ENCODE data around the gene DRC1.

The DRC1 gene

GRCh38 chr2:26449278-26450030 lies 47.7 kb downstream of the DRC1 start:
- ATAC-seq = peak; percentile 20
- H3K4me1 Mint-ChIP-seq = no peaks in the 10 kb centered on the region
- peaks cover 40% of the 10 kb centered on the region for H3K27me3 Mint-ChIP-seq
- H3K4me3 Mint-ChIP-seq = no peak overlapping the region
- H3K36me3 Mint-ChIP-seq = no peaks in the 10 kb centered on the region
- H3K27ac Mint-ChIP-seq = no peak overlapping the region
- H3K9me3 Mint-ChIP-seq = peaks cover 3% of the 10 kb centered on the region

DNA sequence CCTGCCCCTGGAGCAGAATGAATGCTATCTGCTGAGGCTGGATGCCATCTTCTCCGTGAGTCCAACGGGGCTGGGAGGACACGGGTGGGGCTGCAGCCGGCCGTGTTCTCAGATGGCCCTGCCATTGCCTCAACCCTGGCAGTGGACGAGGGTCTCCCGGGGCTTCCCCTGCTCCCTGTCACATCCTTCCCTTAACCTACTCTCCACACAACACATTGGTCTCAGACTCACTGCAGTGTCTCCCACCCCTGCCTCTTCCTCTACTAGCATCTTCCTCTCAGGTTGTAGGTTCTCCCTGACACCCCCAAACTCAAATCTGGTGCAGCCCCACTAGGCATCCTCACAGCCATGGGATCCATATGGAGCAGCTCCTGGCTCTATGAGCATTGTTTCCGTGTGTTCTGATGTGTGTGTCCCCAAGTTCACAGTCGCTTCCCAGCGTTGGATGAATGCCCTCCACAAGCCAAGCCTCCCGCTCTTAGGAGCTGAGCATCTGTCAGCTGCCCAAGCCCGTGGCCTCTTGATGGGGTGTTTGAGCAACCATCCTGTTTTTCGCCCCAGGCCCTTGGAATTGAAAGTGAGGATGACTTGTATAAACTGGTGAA lies 48.4 kb downstream of the DRC1 start:
- H3K9me3 Mint-ChIP-seq = peaks cover 3% of the 10 kb centered on the region

GRCh38 chr2:26451700-26452099 lies 50.0 kb downstream of the DRC1 start:
- no peak for ATAC-seq
- Mint-ChIP-seq H3K4me3 (no peak overlapping the region), H3K27me3 (peaks cover 42% of the 10 kb centered on the region), H3K36me3 (no peaks in the 10 kb centered on the region), H3K27ac (no peak overlapping the region), H3K9me3 (peaks cover 3% of the 10 kb centered on the region), H3K4me1 (no peaks in the 10 kb centered on the region)

More for the DNA sequence above, 48.4 kb downstream of the DRC1 start:
- H3K27me3 Mint-ChIP-seq = peaks cover 42% of the 10 kb centered on the region
- ATAC-seq = no peak
- H3K27ac Mint-ChIP-seq = no peak overlapping the region
- no peak overlapping the region for H3K4me3 Mint-ChIP-seq
- H3K4me1 Mint-ChIP-seq = no peaks in the 10 kb centered on the region
- H3K36me3 Mint-ChIP-seq = no peaks in the 10 kb centered on the region

DNA sequence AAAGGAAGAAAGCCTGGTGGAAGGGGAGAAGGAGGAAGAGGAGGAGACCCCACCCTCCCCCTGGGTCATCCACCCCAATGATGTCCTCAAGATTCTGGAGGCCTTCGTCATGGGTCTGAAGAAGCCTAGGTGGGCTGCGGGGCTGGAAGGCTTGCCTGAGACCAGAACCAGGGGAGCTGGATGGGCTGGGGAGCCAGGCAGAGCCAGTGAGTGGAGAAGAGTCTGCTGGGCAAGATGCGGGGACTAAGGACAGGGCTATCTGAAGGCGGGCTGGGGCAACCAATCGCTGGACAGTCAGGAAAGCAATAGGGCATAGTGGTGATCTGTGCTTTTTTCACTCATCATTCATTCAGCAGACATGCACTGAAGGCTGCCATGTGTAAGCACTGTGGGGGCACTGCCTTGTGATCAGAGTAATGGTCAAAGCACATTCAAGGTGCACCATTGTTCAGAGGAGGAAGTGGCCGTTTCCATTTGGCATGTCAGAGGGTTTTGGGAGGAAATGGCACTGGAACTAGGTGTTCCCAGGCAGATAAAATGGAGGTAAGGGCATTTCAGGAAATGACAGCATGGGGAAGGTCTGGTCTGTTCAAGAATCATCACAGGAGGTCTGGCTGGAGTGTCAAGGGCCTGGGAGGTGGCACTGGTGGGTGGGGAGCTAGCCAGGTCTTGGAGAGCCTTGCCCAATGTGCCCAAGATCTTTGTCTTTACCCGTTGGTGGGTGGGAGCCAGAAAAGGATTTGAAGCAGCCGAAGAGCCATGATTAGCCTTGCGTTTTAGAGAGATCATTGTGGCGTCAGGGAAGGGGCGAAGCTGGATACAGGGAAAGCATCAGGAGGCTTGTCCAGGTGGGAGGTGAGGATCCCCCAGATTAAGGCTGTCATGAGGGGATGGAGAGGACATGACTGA lies 52.0 kb downstream of the DRC1 start:
- no peak for ATAC-seq

DNA sequence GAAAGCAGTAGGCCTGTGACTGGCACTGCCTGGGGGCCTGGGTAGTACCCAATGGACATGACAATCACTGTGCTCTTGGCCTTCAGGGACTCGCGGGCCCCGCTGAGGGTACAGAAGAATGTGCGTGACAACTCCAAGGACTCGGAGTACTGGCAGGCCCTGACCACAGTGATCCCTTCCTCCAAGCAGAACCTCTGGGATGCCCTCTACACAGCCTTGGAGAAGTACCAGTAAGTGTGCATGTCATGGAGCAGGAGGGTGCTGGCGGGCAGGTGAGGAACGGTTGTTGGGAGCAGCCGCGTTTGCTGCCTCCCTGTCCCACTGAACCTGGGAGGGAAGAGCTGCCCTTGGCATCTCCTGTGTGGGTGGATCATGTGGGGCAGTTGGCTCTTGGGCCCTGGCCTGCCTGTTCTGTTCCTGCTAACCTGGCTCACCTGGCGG lies 52.9 kb downstream of the DRC1 start:
- Mint-ChIP-seq H3K4me1 (no peaks in the 10 kb centered on the region), H3K27ac (no peak overlapping the region), H3K9me3 (peaks cover 3% of the 10 kb centered on the region), H3K4me3 (no peak overlapping the region), H3K27me3 (peaks cover 28% of the 10 kb centered on the region), H3K36me3 (no peaks in the 10 kb centered on the region)
- ATAC-seq = no peak

More for the DNA sequence above, 52.0 kb downstream of the DRC1 start:
- Mint-ChIP-seq H3K27ac (no peak overlapping the region), H3K4me1 (no peaks in the 10 kb centered on the region), H3K4me3 (no peak overlapping the region), H3K27me3 (peaks cover 37% of the 10 kb centered on the region), H3K9me3 (peaks cover 3% of the 10 kb centered on the region), H3K36me3 (no peaks in the 10 kb centered on the region)

DNA sequence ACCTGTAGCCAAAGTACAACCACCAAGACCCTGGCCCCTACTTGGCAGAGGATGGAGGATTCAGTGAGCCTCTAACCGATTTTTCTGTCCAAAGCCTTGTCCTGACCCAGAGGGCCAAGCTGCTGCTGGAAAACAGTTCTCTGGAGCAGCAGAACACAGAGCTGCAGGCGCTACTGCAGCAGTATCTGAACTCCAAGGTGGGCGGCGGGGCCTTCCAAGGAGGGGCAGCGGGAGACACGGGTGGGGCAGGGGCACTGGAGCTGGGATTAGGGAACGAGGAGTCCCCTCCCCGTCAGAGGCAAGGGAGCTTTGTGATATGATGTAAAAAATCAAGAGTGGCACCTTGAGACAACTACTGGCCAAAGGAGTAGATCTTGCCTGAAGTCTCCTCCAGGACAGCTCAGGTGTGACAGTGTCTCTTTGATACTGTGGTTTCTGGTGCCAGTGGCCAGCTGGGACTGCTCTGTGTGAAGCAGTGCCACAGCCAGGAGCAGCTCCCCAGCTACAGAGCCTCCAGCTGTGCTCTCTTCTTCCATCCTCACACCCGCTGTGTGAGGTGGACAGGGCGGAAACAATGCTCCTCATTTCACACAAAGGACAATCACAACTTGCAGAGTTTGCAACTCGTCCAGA lies 53.4 kb downstream of the DRC1 start:
- Mint-ChIP-seq H3K4me1 (no peaks in the 10 kb centered on the region), H3K36me3 (no peaks in the 10 kb centered on the region), H3K4me3 (no peak overlapping the region), H3K27ac (no peak overlapping the region), H3K27me3 (peaks cover 22% of the 10 kb centered on the region), H3K9me3 (peaks cover 3% of the 10 kb centered on the region)
- ATAC-seq = no peak

- H3K27me3 Mint-ChIP-seq = peaks cover 18% of the 10 kb centered on the region
- no peak for ATAC-seq
- no peaks in the 10 kb centered on the region for H3K4me1 Mint-ChIP-seq
- no peak overlapping the region for H3K4me3 Mint-ChIP-seq
- no peak overlapping the region for H3K27ac Mint-ChIP-seq
- peaks cover 3% of the 10 kb centered on the region for H3K9me3 Mint-ChIP-seq
- no peaks in the 10 kb centered on the region for H3K36me3 Mint-ChIP-seq
Measured at GRCh38 chr2:26455670-26456439, 54.1 kb downstream of the DRC1 start.

DNA sequence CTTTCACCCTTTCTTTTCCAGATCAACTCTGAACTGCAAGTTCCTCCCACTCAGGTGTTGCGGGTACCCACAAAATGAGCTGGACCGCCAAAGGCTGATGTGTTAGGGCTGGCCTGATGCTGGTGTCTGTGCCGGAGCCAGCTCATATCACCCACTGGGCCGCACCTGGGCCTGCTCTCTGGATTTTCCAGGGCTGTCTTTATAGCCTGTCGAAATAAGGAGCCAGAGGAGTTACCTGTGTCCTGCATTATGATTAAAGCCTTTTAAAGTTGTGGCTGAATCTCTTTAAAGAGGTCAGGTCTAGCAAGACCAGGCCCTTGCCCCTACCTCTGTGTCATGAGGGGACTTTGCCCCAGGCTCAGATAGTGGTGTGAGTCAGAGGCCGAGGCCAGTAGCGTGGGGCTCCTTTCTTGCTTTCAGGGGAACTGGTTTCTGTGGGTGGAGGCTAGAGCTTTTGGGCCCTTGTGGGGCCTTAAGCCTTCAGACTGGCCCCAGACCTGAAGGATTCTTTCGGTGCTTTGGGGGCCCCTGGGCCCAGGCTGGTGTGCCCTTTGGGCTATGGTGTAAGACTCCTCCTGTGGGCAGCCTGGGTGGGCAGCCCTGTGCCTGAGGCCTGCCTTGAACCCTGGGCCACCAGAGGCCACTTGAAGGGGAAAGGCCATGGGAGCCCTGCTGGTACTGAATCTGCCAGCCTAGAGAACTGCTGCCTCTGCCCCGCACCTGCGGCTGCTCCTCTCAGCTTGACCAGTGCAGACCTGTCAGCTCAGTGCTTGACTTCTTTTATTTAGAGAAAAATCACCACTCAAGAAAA lies 54.9 kb downstream of the DRC1 start:
- H3K4me1 Mint-ChIP-seq = no peaks in the 10 kb centered on the region
- no peaks in the 10 kb centered on the region for H3K9me3 Mint-ChIP-seq
- no peak for ATAC-seq
- no peaks in the 10 kb centered on the region for H3K36me3 Mint-ChIP-seq
- peaks cover 12% of the 10 kb centered on the region for H3K27me3 Mint-ChIP-seq
- no peak overlapping the region for H3K4me3 Mint-ChIP-seq
- no peak overlapping the region for H3K27ac Mint-ChIP-seq

DNA sequence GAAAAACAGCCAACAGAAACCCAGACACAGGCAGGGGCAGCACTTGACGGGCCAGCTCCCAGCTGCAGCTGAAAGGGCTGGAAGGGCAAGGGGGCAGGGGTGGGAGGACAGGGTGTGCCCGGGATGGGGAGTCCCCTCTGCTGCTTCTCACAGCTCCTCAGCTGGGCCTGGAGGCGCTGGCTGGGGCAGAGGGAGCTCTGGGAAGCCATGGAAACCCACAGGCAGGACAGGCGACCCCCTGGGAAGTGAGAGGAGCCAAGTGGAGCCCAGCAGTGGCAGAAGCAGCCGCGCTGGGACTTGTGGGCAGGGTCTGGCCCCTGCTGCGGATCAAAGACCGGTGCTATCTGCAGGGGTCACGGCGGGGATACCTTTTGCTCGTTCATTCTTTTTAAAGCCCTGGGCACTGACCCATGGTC lies 55.5 kb downstream of the DRC1 start:
- Mint-ChIP-seq H3K4me3 (no peak overlapping the region), H3K9me3 (no peaks in the 10 kb centered on the region), H3K27me3 (peaks cover 10% of the 10 kb centered on the region), H3K27ac (no peak overlapping the region), H3K4me1 (no peaks in the 10 kb centered on the region), H3K36me3 (no peaks in the 10 kb centered on the region)
- ATAC-seq = no peak

- no peaks in the 10 kb centered on the region for H3K4me1 Mint-ChIP-seq
- H3K27me3 Mint-ChIP-seq = peaks cover 10% of the 10 kb centered on the region
- no peak overlapping the region for H3K4me3 Mint-ChIP-seq
- ATAC-seq = no peak
- no peaks in the 10 kb centered on the region for H3K36me3 Mint-ChIP-seq
- H3K9me3 Mint-ChIP-seq = no peaks in the 10 kb centered on the region
- no peak overlapping the region for H3K27ac Mint-ChIP-seq
Measured at GRCh38 chr2:26457695-26458364, 56.1 kb downstream of the DRC1 start.

- no peak for ATAC-seq
- H3K27ac Mint-ChIP-seq = no peak overlapping the region
- H3K4me3 Mint-ChIP-seq = no peak overlapping the region
- no peaks in the 10 kb centered on the region for H3K36me3 Mint-ChIP-seq
- H3K27me3 Mint-ChIP-seq = peaks cover 10% of the 10 kb centered on the region
- H3K9me3 Mint-ChIP-seq = no peaks in the 10 kb centered on the region
- no peaks in the 10 kb centered on the region for H3K4me1 Mint-ChIP-seq
Measured at GRCh38 chr2:26458365-26459042, 56.8 kb downstream of the DRC1 start.

- Mint-ChIP-seq H3K36me3 (no peaks in the 10 kb centered on the region), H3K4me1 (no peaks in the 10 kb centered on the region), H3K27ac (no peak overlapping the region), H3K27me3 (no peaks in the 10 kb centered on the region), H3K4me3 (no peak overlapping the region), H3K9me3 (no peaks in the 10 kb centered on the region)
- no peak for ATAC-seq
Measured at GRCh38 chr2:26459991-26460612, 58.4 kb downstream of the DRC1 start.

DNA sequence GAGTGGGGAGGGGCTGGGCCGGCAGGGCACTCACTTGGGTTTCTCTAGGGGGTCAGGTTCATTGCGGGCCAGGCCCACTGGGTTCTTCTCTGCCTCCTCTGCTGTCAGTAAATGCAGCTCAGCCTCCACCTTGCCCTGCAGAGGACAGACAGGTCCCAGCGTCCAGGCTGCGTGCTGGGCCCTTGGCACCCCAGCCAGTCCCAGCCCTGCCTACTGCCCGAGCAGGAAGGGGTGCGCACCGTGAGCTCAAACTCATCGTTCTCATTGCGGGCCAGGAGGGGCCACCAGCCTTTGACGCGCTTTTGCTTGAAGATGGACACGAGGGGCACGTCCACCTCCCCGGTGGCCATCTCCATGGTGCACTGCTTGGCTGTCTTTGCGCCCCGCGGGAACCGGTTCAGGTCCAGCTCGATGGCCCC lies 58.9 kb downstream of the DRC1 start:
- no peak for ATAC-seq

More for the DNA sequence above, 58.9 kb downstream of the DRC1 start:
- Mint-ChIP-seq H3K27me3 (no peaks in the 10 kb centered on the region), H3K4me1 (no peaks in the 10 kb centered on the region), H3K9me3 (no peaks in the 10 kb centered on the region), H3K27ac (no peak overlapping the region), H3K36me3 (no peaks in the 10 kb centered on the region), H3K4me3 (no peak overlapping the region)
